Gastroesophageal sphincter (tissue), 3 donors: ENCODE results near the gene AGBL4.

Experiments used
- CTCF ChIP-seq, 4 experiments: fragments of 200-600 bp in 2 of 4; fragments of 450-650 bp in 2 of 4; sonication (generic) in 1 of 4; IDR thresholded peaks; one replicate each; pipeline ENCODE4 v1.5.1; 2017 to 2019; ENCODE audit warnings: antibody characterized with exemption in 4 of 4, mild to moderate bottlenecking in 2 of 4, moderate library complexity in 2 of 4
- EP300 ChIP-seq: sonication (generic); formaldehyde crosslinking; IDR thresholded peaks from one replicate; pipeline ENCODE4 v1.6.1; 2017; ENCODE audit warnings: antibody characterized with exemption, mild to moderate bottlenecking
- POLR2AphosphoS5 ChIP-seq: sonication (generic); formaldehyde crosslinking; IDR thresholded peaks from one replicate; pipeline ENCODE4 v1.6.1; 2017; ENCODE audit warnings: antibody characterized with exemption

DNA sequence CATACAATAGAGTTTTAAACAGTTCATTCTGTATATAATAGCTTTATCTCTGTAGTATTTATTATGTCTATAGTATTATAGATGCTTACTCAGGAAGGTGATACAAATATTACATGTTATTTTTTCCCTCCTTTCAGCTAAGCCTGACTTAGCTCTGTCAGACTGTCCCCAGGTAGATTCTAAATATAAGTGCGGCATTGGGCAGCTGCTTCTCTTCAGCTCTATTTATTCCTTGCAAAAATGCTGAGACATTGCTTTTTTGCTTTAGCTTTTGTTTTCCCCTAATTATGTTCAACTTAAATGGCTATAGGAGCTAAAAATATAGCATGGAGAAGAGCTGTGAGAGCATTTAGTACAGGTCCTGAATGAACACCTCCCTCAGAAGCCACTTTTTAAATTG lies 1043.8 kb downstream of the AGBL4 start:
- no peak for TF ChIP-seq CTCF (IDR thresholded peaks at IDR 0.05)
- no peak for TF ChIP-seq EP300
- no peak for TF ChIP-seq POLR2AphosphoS5
